Progenitor cell of endocrine pancreas (in vitro differentiated cells): Measurements from ENCODE around the gene PTGDR2. TPM values are rescaled to one million over a fixed set of nuclear protein-coding genes. Genes with fewer than 3 reads are reported as not detected.

Experiments used
- DNase-seq: peaks from one replicate; pipeline ENCODE4 v3.0.0; 2021; ENCODE audit warnings: low spot score; ENCODE audit not compliant: unreplicated experiment
- H3K27ac Mint-ChIP-seq: 2 replicates; pipeline ENCODE4 v1.8.0; 2021; ENCODE audit warnings: mild to moderate bottlenecking, moderate library complexity, mixed read lengths
- H3K27me3 Mint-ChIP-seq: 2 replicates; pipeline ENCODE4 v1.8.0; 2021; ENCODE audit warnings: mixed read lengths
- H3K36me3 Mint-ChIP-seq: 2 replicates; pipeline ENCODE4 v1.8.0; 2022; ENCODE audit warnings: mixed read lengths; ENCODE audit not compliant: insufficient read depth
- H3K4me1 Mint-ChIP-seq: 2 replicates; pipeline ENCODE4 v1.8.0; 2021; ENCODE audit warnings: low read depth, mixed read lengths
- H3K4me3 Mint-ChIP-seq: 2 replicates; pipeline ENCODE4 v1.8.0; 2021; ENCODE audit warnings: low read depth, mild to moderate bottlenecking, moderate library complexity, mixed read lengths
- H3K9me3 Mint-ChIP-seq: 2 replicates; pipeline ENCODE4 v1.8.0; 2021; ENCODE audit warnings: low read depth, mixed read lengths
- CTCF ChIP-seq: fragments of 200-600 bp; sonication (generic); IDR thresholded peaks from one replicate; pipeline ENCODE4 v1.5.0; 2021; ENCODE audit warnings: antibody characterized with exemption, mild to moderate bottlenecking; ENCODE audit not compliant: unreplicated experiment
- total RNA-seq: library from RNA; stranded (reverse); gene quantifications from 2 replicates; pipeline ENCODE4 v1.2.1, GENCODE V29; 2021

PTGDR2 gene
- total RNA-seq, 1 donor from 2014 or later = 2.0 TPM

- no peak for DNase-seq
- no peak for TF ChIP-seq CTCF
- Mint-ChIP-seq H3K36me3 (no peaks in the 10 kb centered on the region), H3K4me3 (no peak overlapping the region), H3K4me1 (peaks cover 6% of the 10 kb centered on the region), H3K27me3 (peaks cover 3% of the 10 kb centered on the region), H3K9me3 (no peaks in the 10 kb centered on the region), H3K27ac (no peak overlapping the region)
Measured at GRCh38 chr11:60860943-60861342, 5.2 kb upstream of the PTGDR2 start.

GRCh38 chr11:60859616-60860250, 4.0 kb upstream of the PTGDR2 start:
- H3K4me1 Mint-ChIP-seq = peaks cover 13% of the 10 kb centered on the region
- no peak for DNase-seq
- H3K27me3 Mint-ChIP-seq = peaks cover 6% of the 10 kb centered on the region
- H3K36me3 Mint-ChIP-seq = no peaks in the 10 kb centered on the region
- H3K9me3 Mint-ChIP-seq = no peaks in the 10 kb centered on the region
- no peak overlapping the region for H3K4me3 Mint-ChIP-seq
- no peak for TF ChIP-seq CTCF
- no peak overlapping the region for H3K27ac Mint-ChIP-seq

DNA sequence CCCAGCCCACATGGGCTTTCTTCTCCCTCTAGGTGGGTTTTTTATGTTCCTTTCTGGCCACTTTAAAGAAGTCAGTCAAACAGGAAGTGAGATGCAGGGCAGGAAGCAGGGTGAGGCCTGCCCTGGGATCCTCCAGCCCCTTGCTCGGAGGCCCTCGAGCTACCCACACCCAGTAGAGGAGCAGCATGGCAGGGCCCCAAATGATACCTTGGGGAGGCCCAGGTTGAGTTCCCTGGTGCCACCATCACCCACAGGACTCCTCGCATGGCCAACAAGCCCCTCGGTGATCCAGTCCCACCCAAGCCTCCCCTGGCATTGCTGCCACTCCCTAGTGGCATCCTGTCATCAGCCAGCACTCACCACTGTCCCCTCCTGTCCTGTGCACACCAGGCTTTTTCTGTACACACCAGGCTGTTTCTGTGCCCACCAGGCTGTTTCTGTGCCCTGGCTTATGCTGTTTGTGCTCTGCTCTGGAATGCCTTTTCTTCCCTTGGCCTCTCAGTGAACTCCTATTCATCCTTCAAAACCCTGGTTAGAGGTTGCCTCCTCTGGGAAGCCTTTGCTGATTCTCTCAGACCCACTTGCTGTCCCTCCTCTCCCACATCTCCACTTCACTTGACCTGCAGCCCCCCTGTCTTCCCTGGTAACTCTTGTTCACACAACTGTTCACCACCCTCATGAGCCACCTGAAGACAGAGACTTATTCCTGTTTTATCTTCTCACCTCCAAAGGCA, 3.1 kb upstream of the PTGDR2 start:
- no peak for TF ChIP-seq CTCF
- H3K4me1 Mint-ChIP-seq = peaks cover 10% of the 10 kb centered on the region
- no peak for DNase-seq
- H3K36me3 Mint-ChIP-seq = no peaks in the 10 kb centered on the region
- no peaks in the 10 kb centered on the region for H3K9me3 Mint-ChIP-seq
- no peak overlapping the region for H3K27ac Mint-ChIP-seq
- peaks cover 3% of the 10 kb centered on the region for H3K27me3 Mint-ChIP-seq
- no peak overlapping the region for H3K4me3 Mint-ChIP-seq

DNA sequence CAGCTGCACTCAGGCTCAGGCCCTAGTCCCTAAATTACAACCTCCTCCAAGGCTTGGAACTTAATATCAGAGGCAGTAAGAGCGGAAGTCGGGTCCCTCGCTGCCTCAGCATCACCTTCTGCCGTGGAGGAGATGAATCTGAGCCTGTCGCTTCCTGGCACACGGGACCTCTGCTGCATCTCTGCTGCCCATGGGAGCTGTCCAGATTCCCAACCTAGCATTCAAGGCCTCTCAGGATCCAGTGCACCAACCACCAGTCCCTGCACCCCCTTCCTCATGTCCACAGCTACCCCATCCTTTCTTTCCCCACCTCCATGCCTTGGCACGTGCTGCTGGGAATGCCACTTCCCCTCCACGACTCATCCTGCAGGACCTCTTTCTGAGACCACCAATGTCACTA, 2.5 kb upstream of the PTGDR2 start:
- Mint-ChIP-seq H3K9me3 (no peaks in the 10 kb centered on the region), H3K4me1 (peaks cover 10% of the 10 kb centered on the region), H3K27me3 (peaks cover 3% of the 10 kb centered on the region), H3K36me3 (no peaks in the 10 kb centered on the region), H3K4me3 (no peak overlapping the region), H3K27ac (no peak overlapping the region)
- no peak for TF ChIP-seq CTCF
- no peak for DNase-seq

DNA sequence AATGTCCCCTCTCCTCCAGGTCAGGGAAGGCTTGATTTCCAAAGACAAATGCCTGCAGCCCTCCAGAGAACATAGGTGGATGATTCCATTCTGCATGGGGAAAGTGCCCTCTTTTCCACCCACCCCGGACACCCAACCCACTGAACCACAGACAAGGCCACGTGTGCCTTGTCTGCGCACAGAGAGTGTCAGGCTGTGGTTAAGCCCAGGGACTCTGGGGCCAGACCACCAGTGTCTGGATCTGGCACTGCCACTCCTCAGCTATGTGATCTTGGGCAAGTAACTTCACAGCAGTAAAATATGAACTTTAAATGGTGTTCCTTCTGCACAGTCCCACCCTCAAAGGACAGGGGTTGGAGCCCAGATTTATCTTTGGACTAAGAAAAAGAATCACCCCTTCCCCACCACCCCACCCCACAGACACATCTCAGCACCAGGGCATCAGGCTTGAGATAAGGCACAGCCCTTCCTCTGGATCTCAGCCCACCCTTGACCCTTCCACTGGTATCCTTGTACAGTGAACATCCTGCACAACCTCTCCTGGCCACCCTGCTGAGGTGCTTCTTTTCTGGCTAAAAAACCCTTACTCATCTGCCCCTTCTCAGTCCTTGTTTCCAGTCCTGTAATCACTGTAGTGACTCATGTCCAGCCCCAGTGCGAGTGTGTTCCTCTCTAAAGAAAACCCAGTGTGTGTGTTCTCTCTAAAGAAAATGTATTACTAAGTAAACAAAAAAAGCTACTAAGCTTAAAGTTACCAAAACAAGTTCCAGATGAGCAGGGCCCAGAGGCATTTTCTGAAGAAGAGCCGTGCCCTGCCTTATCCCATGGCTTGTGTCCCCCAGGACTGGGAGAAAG, 1.9 kb upstream of the PTGDR2 start:
- H3K36me3 Mint-ChIP-seq = no peaks in the 10 kb centered on the region
- H3K4me3 Mint-ChIP-seq = no peak overlapping the region
- H3K27ac Mint-ChIP-seq = no peak overlapping the region
- H3K4me1 Mint-ChIP-seq = peaks cover 10% of the 10 kb centered on the region
- H3K27me3 Mint-ChIP-seq = peaks cover 3% of the 10 kb centered on the region
- TF ChIP-seq CTCF = no peak
- no peaks in the 10 kb centered on the region for H3K9me3 Mint-ChIP-seq
- DNase-seq = no peak
